OCI-LY7 (cell line): Measurements from ENCODE around the gene HOXC11.

Source experiments
- EZH2phosphoT487 ChIP-seq: fragments of 200-600 bp; sonication (generic); IDR thresholded peaks from 2 replicates; pipeline ENCODE4 v1.6.1; 2018; ENCODE audit warnings: low read depth, borderline replicate concordance, mild to moderate bottlenecking, mixed run types, antibody characterized with exemption, low read length, moderate library complexity, mixed read lengths
- TF ChIP-seq, protein P1 (sequence below): fragments of 200-600 bp; sonication (generic); conservative IDR thresholded peaks from 2 replicates; pipeline ENCODE4 v1.5.1; 2014; ENCODE audit warnings: mild to moderate bottlenecking, antibody characterized with exemption, low read length, moderate library complexity, mixed read lengths

DNA sequence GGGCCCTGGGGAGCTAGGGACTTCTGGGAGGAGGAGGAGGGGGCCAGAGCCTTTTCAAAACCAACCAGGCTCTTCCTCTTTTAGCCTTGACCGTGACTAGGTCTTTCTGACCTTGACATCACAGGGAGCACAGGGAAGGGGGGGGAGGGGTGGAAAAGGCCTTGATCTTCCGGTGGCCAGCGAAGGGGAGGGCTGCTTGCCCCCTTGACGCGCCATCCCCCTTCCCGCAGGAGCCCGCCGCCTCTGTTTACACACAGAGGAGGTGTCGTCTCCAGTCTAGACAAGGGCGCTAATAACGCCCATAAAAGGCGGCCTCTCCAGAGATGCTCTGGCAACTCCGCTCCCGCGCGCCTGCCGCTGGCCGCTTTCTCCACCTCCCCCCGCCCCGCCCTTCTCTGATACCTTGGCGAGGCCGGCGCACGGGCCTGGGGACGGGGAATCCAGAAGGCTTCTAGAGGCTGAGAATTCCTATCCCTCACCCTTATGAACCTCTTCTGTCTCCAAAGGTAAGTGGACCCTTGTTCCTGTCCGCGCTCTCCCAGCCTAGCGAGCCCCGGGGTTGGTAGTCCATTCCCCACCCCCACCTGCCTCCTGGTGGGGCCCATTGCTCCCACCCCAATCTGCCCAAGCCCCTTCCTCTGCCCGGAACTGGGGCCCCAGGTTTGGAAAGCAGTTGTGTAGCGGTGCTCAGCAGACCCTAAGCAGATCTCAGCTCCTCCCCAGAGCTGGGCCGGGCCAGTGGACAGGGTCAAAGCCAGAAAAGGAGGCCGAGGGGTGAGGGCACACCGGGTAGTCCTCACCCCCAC, 23.1 kb upstream of the HOXC11 start:
- TF ChIP-seq, protein P1, sequence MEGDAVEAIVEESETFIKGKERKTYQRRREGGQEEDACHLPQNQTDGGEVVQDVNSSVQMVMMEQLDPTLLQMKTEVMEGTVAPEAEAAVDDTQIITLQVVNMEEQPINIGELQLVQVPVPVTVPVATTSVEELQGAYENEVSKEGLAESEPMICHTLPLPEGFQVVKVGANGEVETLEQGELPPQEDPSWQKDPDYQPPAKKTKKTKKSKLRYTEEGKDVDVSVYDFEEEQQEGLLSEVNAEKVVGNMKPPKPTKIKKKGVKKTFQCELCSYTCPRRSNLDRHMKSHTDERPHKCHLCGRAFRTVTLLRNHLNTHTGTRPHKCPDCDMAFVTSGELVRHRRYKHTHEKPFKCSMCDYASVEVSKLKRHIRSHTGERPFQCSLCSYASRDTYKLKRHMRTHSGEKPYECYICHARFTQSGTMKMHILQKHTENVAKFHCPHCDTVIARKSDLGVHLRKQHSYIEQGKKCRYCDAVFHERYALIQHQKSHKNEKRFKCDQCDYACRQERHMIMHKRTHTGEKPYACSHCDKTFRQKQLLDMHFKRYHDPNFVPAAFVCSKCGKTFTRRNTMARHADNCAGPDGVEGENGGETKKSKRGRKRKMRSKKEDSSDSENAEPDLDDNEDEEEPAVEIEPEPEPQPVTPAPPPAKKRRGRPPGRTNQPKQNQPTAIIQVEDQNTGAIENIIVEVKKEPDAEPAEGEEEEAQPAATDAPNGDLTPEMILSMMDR: no peak
- no peak for TF ChIP-seq EZH2phosphoT487
